CD4-positive, alpha-beta T cell treated with Interferon gamma for 1 hour (primary cell): ENCODE results near the gene MAP2.
"Not testable (repeated sequence)": the region's sequence is repeated elsewhere in the genome, so short reads cannot be mapped to it uniquely, and the experiment has no call there.

Experiments
- DNase-seq: peaks from one replicate; pipeline ENCODE4 v3.0.0-alpha.2; 2020

Gene MAP2

GRCh38 chr2:209476367-209477208 lies 52.7 kb downstream of the MAP2 start:
- DNase-seq: no peak

DNA sequence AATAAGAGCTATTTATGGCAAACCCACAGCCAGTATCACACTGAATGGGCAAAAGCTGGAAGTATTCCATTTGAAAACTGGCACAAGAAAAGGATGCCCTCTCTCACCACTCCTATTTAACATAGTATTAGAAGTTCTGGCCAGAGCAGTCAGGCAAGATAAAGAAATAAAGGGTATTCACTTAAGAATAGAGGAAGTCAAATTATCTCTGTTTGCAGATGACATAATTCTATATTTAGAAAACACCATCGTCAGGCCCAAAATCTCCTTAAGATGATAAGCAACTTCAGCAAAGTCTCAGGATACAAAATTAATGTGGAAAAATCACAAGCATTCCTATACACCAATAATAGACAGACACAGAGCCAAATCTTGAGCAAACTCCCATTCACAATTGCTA lies 68.4 kb downstream of the MAP2 start:
- not testable (repeated sequence) for DNase-seq

- not testable (repeated sequence) for DNase-seq
Measured at GRCh38 chr2:209495068-209495620, 71.3 kb downstream of the MAP2 start.

DNA sequence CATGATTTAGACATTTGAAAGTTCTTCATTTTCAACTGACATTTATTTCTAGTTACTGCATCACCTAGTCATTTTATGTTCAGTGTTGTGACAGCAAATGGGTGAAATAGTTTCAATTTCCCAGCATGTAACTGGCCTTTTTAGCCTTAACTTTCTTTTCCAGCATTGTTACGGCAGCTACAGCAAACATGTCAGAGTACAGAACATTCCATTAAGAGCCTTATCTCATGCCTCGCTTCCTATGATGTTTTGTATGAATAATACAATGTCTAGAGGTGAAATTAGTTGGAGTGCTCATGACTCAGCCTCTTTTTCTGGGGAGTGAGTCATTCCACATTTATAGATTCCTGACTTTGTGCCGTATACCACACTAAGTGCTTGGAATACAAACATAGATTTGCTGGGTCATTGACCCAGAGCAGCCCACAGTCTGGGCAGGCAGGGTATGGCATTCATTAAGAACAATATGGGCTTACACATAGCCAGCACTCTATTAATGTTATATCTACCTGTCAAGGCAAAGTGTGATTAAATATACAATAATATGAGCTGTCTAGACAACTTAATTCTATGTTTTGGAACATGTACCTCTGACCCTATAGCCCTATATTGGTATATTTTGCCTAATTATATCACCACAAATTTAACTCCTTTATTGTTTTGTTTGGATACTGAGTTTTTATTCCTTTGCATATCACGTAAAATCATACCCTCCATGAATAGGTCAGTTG lies 72.2 kb downstream of the MAP2 start:
- DNase-seq: no peak

DNA sequence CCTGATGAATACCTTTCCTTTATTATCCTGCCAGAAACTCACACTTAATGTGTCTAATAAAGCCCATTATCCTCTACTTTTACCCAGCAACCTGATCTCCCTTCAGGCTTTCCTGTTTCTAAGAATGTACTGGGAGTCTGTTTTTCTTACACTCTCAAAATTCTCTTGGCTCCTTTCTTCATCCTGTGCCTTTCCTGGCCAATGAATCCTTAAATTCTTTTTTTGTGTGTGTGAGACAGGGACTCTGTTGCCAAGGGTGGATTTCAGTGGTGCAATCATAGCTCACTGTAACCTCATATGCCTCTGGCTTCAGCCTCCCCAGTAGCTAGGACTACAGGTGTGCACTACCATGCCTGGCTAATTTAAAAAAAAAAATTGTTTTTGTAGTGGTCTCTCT lies 72.7 kb downstream of the MAP2 start:
- DNase-seq: no peak

DNA sequence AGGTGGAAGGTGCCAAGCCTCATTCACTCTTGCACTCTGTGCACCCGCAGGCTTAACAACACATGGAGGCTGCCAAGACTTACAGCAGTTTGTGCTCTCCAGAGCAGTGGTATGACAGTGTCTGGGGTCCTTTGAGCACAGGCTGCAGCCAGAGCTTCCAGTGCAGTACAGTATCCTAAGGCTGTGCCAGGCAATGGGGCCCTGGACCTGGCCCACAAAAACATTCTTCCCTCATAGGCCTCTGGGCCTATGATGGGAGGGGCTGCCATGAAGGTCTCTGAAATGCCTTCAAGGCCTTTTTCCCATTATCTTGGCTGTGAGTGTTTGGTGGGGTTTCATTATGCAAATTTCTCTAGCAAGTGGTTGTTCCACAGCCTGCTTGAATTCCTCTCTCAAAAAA lies 74.8 kb downstream of the MAP2 start:
- DNase-seq: no peak

DNA sequence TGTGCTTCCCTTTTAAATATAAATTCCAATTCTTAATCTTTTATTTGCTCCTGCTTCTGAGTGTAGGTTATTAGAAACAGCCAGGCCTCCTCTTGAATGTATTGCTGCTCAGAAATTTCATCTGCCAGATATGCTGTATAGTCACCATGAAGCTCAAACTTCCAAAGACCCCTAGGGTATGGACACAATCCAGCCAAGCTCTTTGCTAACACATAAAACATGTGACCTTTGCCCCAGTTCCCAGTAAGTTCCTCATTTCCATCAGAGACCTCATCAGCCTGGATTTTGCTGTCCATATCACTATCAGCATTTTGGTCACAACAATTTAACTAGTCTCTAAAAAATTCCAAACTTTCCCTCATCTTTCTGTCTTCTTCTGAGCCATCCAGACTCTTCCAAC lies 75.2 kb downstream of the MAP2 start:
- no peak for DNase-seq

- DNase-seq: no peak
Measured at GRCh38 chr2:209501579-209501978, 77.7 kb downstream of the MAP2 start.

- DNase-seq: no peak
Measured at GRCh38 chr2:209505410-209505809, 81.6 kb downstream of the MAP2 start.

- no peak for DNase-seq
Measured at GRCh38 chr2:209508255-209508654, 84.4 kb downstream of the MAP2 start.

DNA sequence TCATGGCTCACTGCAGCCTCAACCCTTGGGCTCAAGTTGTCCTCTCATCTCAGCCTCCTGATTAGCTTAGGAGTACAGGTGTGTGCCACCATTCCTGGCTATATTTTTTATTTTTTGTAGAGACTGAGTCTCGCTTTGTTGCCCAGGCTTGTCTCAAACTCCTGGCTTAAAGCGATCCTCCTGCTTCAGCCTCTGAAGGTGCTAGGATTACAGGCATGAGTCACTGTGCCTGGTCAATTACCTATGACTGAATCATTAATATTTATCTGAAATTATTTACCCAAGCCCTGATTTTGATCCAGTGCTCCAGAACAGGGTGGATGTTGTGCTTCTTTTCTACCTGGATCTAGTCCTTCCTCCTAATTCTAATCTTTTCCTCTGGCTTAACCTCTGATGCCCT lies 87.8 kb downstream of the MAP2 start:
- DNase-seq: no peak

DNA sequence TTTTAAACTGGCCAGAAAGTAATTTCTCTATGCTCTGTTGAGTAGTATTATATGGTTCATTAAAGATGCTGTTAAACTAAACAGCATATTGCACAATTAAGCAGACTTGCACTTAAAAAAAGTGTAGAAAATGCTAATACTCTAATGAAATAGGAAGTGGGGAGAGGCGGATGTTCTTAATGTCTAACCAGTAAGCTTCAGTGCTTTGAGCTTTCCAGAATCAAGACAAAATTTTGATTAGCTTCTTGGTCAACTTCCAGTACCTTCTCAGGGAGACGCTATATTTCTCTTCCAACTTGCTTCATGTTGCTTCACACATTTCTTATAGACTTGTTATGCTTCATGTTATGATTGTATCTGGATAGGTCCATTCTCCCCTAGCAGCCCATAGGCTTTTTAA lies 89.1 kb downstream of the MAP2 start:
- no peak for DNase-seq

- no peak for DNase-seq
Measured at GRCh38 chr2:209517436-209517835, 93.6 kb downstream of the MAP2 start.

DNA sequence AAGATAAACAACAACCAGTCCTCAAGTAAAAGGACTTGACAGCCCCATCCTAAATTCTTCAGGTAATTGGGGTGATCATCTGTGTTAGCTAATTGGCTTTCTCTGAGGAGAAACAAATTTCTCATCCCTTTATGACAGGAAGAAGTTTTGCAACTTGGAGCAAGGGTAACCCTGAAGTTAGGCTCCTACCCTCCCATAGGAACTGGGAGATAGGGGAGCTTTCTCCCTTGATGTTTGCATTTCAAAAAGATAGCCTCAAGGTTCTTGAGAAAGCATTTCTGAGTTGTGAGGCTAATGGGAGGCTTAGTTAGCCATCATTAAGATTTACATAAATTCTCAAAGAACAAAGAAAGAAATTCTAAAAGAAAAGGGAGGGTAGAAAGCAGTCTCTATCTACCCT lies 95.4 kb downstream of the MAP2 start:
- DNase-seq: no peak

DNA sequence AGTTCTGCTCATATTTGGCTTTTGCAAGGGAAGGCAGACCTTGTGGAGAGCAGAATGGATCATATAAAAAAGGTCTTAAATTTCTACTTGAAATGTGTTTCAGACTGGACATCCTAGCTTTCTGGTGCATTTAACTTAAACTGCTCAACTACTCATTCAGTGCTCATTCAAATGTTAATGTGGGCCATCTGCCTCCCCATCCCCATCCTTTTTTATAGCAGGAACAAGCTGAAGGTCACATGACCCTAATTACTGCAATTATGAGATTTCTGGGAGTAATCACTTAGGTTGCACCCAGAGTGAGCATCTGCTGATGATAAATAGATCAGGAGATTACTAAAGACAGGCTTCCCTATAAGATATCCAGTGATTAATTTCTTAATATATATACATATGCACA lies 96.1 kb downstream of the MAP2 start:
- no peak for DNase-seq

- DNase-seq: no peak
Measured at GRCh38 chr2:209523041-209523740, 99.3 kb downstream of the MAP2 start.

DNA sequence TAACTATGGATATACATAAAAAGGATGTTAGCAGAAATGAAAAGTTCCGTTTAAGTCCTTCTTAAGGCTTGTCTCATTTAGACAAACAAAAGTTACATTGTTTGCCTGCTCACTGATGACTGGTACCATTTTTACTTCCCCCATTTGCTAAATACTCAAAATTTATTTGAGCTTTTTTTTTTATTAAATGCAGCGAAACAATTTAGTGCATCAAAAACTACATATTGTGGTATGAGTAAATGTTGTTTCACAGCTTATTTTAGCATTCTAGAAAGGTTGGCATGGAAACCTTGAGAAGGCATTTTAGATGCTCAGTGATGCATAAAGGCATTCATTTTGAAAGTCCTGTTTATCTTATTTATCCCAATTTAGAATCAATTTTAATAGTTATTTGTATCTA lies 100.0 kb downstream of the MAP2 start:
- no peak for DNase-seq

GRCh38 chr2:209525331-209525730 lies 101.5 kb downstream of the MAP2 start:
- DNase-seq: no peak

DNA sequence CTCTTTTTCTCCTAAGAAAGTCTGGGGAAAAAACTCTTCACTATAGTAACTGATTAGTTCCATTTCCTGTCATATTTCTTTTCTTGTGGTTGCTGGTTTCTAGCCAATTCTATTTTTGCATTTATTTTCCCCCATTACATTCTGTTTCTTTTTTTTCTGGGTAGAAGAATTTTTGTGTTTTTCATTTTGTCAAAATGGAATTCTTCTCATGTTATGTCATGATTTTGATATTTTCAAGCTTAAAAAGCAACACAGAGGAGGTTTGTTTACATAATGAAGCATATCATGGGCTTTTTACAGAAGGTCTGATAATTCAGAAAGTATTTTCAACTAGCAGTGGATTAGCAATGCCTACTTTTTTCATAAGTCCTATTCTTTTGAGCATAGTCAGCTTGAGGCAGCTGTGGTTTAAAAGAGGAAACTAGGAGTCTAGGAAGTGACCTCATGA lies 102.0 kb downstream of the MAP2 start:
- no peak for DNase-seq

DNA sequence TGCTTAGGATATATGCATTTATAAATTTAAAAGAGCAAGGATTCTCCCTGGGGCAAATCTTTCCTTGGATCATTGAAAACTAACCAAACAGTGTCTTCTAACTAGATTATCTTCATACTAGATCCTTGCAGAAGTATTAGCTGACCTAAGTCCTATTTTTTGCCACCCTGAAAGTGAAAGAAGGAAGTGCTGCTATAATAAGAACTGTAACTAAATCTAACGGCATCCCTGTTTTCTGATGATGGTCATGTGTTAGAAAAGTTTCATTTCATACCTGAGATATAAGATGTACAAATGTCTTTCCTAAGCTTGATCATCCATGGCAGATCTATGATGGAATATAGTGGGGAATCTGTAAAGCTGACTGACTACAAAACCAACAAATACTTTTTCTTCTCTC lies 102.7 kb downstream of the MAP2 start:
- DNase-seq: no peak

- DNase-seq: no peak
Measured at GRCh38 chr2:209529579-209529978, 105.7 kb downstream of the MAP2 start.

- no peak for DNase-seq
Measured at GRCh38 chr2:209532321-209532720, 108.5 kb downstream of the MAP2 start.

DNA sequence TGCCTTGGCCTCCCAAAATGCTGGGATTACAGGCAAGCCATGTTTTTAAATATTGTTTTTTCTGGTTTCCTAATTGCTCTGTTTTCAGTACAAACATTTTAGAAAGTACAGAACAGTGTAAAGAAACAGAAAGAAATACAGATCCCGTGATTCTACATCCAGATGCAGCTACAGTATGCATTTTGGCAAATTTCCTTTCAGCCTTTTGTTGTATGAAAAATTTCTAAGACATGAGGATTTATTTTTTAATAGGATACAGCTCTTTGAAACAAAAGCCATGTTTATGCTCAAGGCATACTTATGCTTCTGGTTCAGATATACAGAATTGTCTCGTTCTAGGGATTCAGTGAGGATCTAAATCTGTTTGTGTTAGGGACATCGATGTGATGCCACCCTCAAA lies 109.5 kb downstream of the MAP2 start:
- no peak for DNase-seq
